SK-N-DZ (cell line): Measurements from ENCODE around the gene FNDC4. TPM values are rescaled to one million over a fixed set of nuclear protein-coding genes. Genes with fewer than 3 reads are reported as not detected.
"Not testable (repeated sequence)": the region's sequence is repeated elsewhere in the genome, so short reads cannot be mapped to it uniquely, and the experiment has no call there.

Experiments used
- DNase-seq: peaks from one replicate; pipeline ENCODE4 v3.0.0-alpha.2; 2015; ENCODE audit warnings: low spot score
- polyA plus RNA-seq, 2 experiments: library from polyadenylated mRNA; depleted of rRNA; stranded (reverse); fragments of >200 nt; gene quantifications; 2 replicates each; pipeline ENCODE4 v1.2.3, GENCODE V29; 2014

Gene FNDC4
- polyA plus RNA-seq (2014; cell fraction: cytosol; rRNA removed), result 1.6 and 2.5 TPM in 2 replicates
- 0.39 and 4.3 TPM in 2 replicates for polyA plus RNA-seq (2014; cell fraction: nucleus; rRNA removed)

DNA sequence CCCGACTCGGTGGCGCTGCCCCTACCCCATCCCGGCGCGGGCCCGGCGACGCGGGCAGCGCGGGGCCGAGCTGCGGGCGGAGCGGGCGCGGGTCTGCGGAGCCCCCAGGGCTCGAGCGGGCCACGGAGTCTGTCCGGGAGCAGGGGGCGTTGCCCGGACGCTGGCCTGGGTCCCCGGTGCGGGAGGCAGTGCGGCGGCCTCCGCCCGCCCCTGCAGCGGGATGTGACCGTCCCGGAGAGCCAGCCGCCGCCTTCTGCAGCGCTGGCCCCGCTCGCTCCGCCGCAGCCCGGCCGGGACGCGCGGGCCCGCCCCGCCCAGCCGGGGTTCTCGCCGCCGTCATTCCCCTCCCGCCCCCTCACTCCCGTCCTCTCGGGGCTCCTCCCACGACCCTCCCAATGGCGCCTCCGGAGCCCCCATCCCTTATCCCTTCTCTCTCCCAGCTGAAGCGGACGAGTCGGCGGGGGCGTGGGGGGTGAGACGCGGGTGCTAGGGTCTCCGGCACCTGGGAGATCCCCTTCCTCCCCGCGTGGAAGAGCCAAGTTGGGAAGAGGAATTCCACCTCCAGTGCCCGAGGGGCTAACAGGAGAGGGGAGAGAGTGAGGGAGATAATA is at the start of gene FNDC4:
TSS of gene FNDC4 (minus strand) at position 257 of the 611 bp plus-strand sequence. CDS start 521 bp downstream, outside the sequence.
- DNase-seq, result no peak

DNA sequence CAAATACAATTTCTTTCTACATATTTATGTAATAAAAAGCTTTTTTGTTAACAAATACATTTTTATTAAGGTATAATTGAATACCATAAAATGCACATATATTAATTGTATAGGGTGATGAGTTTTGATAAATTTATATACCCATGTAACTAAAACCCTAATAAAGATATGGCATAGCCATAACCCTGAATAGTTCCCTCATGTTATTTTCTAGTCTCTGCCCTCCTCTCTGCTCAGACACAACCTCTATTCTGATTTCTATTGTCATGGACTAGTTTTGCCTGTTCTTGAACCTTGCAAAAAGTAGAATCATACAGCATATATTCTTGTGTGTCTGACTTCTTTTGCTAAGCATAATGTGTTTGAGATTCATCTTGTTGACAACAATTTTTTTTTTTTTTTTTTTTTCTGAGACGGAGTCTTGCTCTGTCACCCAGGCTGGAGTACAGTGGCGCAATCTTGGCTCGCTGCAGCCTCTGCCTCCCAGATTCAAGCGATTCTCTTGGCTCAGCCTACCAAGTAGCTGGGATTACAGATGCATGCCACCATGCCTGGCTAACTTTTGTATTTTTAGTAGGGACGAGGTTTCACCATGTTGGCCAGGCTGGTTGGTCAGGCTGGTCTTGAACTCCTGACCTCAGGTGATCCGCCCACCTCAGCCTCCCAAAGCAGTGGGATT is 49.3 kb upstream of the FNDC4 start:
- no peak for DNase-seq

- DNase-seq, result not testable (repeated sequence)
These were observed 44.6 kb upstream of the FNDC4 start for GRCh38 chr2:27539649-27540048.

DNA sequence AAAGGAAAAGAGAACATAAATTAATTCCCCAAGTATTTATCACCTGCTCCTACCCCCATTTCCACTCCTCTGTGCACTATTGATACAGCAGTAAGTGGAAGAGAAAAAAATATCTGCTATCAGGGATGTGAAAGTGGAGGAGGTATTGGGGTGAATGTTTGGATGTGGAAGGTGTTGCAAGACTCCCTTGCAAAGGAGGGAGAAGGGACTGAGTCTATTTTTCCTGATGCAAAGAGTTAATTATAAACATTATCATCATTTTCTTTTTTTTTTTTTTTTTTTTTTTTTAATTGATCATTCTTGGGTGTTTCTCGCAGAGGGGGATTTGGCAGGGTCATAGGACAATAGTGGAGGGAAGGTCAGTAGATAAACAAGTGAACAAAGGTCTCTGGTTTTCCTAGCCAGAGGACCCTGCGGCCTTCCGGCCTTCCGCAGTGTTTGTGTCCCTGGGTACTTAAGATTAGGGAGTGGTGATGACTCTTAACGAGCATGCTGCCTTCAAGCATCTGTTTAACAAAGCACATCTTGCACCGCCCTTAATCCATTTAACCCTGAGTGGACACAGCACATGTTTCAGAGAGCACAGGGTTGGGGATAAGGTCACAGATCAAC is 43.9 kb upstream of the FNDC4 start:
- not testable (repeated sequence) for DNase-seq

DNA sequence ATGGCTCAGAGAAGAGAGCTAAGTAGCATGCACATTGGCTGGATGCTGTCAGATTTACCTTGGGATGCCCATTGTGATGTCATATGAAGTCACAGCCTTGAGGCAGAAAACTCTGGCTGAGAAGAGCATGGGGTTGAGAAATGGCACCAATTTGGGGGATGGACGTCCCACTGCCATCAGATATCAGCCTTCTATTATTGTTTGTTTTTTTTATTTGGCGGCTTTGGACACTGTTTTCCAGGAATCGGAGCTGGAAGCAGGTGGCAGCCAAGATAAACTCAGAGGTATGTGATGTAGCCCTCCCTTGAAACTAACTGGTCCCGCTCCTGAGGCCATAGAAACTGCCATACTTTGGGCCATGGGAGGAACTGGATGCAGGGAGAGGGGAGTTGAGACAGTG is 42.3 kb upstream of the FNDC4 start:
- no peak for DNase-seq

DNA sequence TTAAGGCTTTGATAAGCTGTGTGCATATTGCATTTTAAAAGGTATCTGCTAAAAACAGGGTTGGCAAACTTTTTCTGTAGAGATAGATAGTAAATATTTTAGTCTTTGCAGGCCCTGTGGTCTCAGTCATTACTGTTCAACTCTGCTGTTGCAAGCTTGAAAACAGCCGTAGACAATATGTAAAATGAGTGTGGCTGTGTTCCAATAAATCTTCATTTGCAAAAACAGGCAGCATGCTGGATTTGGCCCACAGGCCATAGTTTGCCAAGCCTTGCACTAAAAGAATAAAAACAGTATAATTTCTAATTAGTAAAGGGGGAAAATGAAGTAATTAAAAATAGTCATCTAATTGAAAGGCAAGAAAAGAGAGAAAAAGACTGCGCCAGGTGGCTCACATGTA is 37.0 kb upstream of the FNDC4 start:
- DNase-seq, result no peak

DNA sequence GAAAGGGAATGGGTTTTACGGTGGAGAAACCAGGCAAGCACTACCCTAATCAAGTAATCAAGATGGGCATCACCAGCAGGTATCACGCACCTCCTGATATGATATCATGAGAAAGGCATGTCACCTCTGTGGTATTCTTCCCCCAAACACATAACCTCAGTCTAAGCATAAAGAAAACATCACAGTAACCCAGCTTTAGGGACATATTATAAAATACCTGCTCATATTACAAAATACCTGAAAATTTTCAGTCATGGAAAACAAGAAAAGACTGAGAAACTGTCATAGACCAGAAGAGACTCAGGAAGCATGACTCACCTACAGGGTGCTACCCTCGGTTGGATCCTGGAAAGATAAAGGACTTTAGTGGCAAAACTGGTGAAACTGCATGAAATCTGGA is 32.2 kb upstream of the FNDC4 start:
- no peak for DNase-seq

- DNase-seq, result no peak
These were observed 27.5 kb upstream of the FNDC4 start for GRCh38 chr2:27522400-27522945.

GRCh38 chr2:27520316-27520715 is 25.3 kb upstream of the FNDC4 start:
- no peak for DNase-seq

DNA sequence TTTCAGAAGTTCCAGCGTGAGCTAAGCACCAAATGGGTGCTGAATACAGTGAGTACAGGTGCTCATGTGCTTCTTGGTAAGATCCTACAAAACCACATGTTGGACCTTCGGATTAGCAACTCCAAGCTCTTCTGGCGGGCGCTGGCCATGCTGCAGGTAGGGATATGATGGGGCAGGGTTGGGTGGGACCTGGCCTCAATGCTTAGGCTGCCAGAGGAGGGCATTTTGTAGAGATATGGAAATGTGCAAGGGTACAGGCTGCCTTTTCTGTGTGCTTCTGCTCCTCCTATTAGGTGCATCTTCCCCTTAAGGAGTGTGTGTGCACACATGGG is 23.7 kb upstream of the FNDC4 start:
- DNase-seq, result no peak

- DNase-seq, result no peak
These were observed 23.2 kb upstream of the FNDC4 start for GRCh38 chr2:27518113-27518781.

GRCh38 chr2:27509326-27509725 is 14.3 kb upstream of the FNDC4 start:
- no peak for DNase-seq

DNA sequence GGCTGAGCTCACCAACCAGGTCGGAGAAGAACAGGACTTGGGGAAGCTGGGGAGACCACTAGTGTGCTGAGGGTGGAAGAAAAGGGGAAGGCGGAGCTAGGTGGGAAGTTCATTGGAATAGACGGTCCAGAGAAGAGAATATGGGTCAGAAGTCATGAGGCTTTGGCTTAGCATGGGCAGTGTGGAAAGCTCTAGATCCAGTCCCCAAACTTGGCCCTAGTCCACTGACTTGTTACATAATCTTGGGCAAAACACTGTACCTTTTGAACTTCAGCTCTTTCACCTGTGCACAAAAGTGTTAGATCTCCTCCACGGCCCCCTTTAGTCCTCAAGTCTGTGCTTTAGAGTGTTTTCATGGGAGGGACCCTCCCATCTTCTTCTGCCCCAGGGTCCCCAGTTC is 12.3 kb upstream of the FNDC4 start:
- DNase-seq, result no peak

GRCh38 chr2:27506587-27506986 is 11.6 kb upstream of the FNDC4 start:
- no peak for DNase-seq

- no peak for DNase-seq
These were observed 7.1 kb upstream of the FNDC4 start for GRCh38 chr2:27502142-27502541.

DNA sequence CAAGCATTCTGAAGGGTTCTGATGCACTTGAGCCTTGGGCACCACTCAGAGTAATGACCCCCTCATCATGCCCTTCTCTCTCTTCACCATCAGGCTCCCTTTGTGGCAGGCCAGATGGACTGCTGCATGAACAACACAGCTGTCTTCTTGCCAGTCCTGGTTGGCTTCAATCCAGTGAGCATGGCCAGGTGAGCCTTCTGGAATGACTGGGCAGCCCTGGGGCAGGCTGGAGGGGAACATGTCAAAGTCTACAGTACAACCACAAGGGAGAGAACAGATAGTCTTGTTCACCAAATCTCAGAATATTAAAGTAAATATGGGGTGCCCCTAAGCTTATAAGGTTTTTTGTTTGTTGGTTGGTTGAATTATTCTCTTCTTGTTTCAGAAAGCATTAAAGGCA is 6.0 kb upstream of the FNDC4 start:
- DNase-seq, result no peak

DNA sequence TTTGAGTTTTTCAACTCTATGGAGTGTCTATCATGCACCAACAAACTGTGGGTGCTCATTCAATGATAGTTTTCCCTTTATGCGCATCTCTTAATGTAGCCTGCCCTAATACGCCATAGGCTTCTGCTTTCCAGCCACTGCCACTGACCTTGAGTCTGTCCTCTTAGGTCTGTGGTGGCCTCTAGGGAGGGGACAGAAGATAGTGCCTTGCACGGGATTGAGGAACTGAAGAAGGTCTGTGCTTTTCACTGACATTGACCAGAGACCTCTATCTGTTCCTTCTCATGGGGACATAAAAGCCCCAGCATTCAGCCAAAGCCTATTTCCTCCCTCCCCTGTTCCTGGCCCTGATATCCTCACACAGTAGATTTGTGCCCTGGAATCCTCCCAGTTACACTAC is 4.0 kb upstream of the FNDC4 start:
- DNase-seq, result no peak

DNA sequence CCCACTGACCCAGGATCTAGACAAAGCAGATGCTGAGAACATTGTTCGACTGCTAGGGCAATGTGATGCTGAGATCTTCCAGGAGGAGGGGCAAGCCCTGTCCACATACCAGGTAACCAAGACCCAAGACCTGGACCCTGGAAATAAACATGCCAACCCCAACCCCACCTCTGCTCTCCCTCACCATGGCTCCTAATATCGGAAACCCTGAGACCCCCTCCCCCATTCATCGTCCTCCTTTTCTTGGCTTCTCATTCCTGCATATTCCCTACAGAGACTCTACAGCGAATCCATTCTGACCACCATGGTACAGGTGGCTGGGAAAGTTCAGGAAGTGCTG is 2.3 kb upstream of the FNDC4 start:
- no peak for DNase-seq

GRCh38 chr2:27496357-27497287 is 1.6 kb upstream of the FNDC4 start, which contains the start of gene GCKR:
Gene GCKR (plus strand): TSS chr2:27496839. CDS start chr2:27496905, 66 bp downstream.
- no peak for DNase-seq

DNA sequence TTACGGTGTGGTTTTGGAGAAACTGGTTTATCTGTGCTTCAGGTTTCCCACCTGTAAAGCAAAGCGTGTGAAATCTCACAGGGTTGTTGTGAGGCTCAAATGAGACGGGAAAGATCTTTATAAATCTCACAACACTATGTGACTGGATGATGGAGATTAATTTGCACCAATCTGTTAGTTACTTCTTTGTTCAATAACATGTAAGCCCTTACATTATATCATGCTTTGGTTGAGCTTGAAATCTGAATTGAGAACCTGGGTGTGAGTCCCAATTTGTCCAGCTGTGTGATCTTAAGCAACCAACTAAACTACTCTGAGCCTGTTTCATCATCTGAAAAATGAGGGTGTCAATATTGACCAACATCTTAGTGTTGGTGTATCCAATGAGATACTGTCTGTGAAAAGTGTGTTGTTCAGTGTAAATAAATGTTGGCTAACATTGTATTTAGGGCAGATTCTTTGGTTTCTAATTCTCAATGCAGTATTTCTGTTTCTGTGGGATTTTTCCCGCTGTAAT is 898 bp upstream of the FNDC4 start:
- no peak for DNase-seq
